Measurements from ENCODE around the gene SYNGR1.

SYNGR1 gene

DNA sequence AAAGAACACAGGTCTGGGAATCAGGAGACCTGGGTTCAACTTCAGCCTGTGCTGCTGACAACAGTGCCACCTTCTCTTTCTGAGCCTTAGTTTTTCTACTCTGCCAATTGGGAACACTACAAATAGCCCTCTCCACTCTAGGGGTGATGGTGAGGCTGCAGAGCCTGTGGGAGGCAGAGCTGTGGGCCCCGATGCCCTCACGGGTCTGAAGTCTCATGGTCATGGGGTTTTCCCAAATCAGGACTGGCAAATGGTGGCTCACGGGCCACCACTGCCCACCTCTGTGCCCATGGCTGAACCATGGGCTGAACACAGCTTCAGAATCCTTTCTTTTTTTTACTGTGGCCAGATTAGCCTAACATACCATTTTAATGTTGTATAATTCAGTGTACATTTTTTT is 19.8 kb downstream of the SYNGR1 start:
- no peak overlapping the region for H3K9ac ChIP-seq (ENCODE audit: low read length)
- H3K4me1 ChIP-seq (ENCODE audit: control insufficient read depth, insufficient read depth, low read length): no peaks in the 10 kb centered on the region
- H3K36me3 ChIP-seq (ENCODE audit: control insufficient read depth, insufficient read depth, low read length): no peaks in the 10 kb centered on the region
- no peak overlapping the region for H3K4me3 ChIP-seq (ENCODE audit: low read length)
- H3K27ac ChIP-seq (ENCODE audit: low read depth, low read length): no peak overlapping the region
- H3K27me3 ChIP-seq (ENCODE audit: control insufficient read depth, insufficient read depth, low read length): no peaks in the 10 kb centered on the region

DNA sequence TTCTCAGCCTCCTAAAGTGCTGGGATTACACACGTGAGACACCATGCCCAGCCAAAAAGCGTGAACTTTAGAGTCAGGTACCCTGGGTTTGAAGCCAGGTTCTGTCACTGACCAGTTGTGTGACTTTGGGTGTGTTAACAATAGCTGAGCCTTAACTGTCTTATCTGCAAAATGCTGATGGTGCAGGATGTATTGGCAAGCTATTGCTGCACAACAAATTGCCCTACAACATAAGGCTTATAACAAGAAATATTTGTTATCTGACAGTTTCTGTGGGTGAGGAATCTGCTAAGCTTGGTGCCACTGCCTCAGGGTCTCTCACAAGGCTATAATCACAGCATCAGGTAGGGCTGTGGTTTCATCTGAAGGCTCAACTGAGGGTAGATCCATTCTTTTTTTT is 21.9 kb downstream of the SYNGR1 start:
- H3K36me3 ChIP-seq (ENCODE audit: control insufficient read depth, insufficient read depth, low read length): no peaks in the 10 kb centered on the region
- H3K4me1 ChIP-seq (ENCODE audit: control insufficient read depth, insufficient read depth, low read length): no peaks in the 10 kb centered on the region
- H3K27ac ChIP-seq (ENCODE audit: low read depth, low read length): no peak overlapping the region
- H3K4me3 ChIP-seq (ENCODE audit: low read length): no peak overlapping the region
- no peak overlapping the region for H3K9ac ChIP-seq (ENCODE audit: low read length)
- H3K27me3 ChIP-seq (ENCODE audit: control insufficient read depth, insufficient read depth, low read length): no peaks in the 10 kb centered on the region

DNA sequence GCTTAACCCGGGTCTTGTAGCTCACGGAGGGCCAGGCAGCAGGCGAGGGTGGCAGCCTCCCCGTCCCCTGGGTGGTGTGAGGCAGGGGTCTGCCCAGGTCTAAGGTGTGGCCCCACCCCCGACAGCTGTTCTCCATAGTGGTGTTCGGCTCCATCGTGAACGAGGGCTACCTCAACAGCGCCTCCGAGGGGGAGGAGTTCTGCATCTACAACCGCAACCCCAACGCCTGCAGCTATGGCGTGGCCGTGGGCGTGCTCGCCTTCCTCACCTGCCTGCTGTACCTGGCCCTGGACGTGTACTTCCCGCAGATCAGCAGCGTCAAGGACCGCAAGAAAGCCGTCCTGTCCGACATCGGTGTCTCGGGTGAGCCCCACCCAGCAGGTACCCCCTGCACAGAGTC is 24.4 kb downstream of the SYNGR1 start:
- no peak overlapping the region for H3K4me3 ChIP-seq (ENCODE audit: low read length)
- H3K9ac ChIP-seq (ENCODE audit: low read length): no peak overlapping the region
- no peak overlapping the region for H3K27ac ChIP-seq (ENCODE audit: low read depth, low read length)
- peaks cover 3% of the 10 kb centered on the region for H3K36me3 ChIP-seq (ENCODE audit: control insufficient read depth, insufficient read depth, low read length)
- H3K27me3 ChIP-seq (ENCODE audit: control insufficient read depth, insufficient read depth, low read length): no peaks in the 10 kb centered on the region
- H3K4me1 ChIP-seq (ENCODE audit: control insufficient read depth, insufficient read depth, low read length): no peaks in the 10 kb centered on the region

DNA sequence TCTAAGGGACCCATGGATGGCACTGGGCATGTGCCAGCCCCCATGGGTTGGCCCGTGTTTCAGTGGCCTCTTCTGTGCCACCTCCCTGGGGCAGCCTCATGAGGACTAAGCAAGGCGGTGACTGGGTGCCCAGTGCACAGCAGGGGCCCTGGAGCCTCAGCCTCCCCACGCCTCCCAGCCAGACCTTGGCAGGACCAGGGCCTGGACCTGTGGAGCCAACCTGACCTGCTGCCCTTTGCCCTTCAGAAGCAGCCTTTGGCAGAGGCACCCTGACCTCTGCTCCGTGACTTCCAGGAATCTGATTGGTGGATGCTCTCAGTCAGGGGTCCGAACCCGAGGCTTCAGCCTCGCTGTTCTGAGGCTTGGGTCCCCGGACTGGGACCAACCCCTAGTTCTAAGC is 25.0 kb downstream of the SYNGR1 start:
- Histone ChIP-seq H3K27ac (ENCODE audit: low read depth, low read length) (no peak overlapping the region), H3K36me3 (ENCODE audit: control insufficient read depth, insufficient read depth, low read length) (peaks cover 3% of the 10 kb centered on the region), H3K4me1 (ENCODE audit: control insufficient read depth, insufficient read depth, low read length) (no peaks in the 10 kb centered on the region), H3K9ac (ENCODE audit: low read length) (no peak overlapping the region), H3K4me3 (ENCODE audit: low read length) (no peak overlapping the region), H3K27me3 (ENCODE audit: control insufficient read depth, insufficient read depth, low read length) (no peaks in the 10 kb centered on the region)

DNA sequence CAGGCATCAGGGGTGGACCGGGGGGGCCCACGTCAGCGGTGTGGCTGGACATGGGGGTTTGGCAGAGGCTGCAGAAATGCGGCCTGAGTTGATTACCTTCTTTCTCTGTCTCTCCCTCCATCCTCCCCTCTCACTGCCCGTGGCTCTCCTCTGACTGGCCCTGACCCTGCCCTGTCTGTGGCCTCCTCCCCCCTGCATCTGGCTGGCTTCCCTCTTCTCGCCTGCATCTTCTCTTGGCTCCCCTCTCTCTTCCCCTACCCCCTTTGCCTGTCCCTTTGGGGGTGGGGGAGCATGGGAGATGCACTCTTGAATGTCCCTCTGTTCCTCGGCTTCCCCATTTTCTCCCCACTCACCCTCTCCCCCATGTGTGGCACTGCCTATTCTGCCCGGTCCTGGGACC is 25.9 kb downstream of the SYNGR1 start:
- no peak overlapping the region for H3K4me3 ChIP-seq (ENCODE audit: low read length)
- no peaks in the 10 kb centered on the region for H3K4me1 ChIP-seq (ENCODE audit: control insufficient read depth, insufficient read depth, low read length)
- H3K27me3 ChIP-seq (ENCODE audit: control insufficient read depth, insufficient read depth, low read length): no peaks in the 10 kb centered on the region
- peaks cover 3% of the 10 kb centered on the region for H3K36me3 ChIP-seq (ENCODE audit: control insufficient read depth, insufficient read depth, low read length)
- H3K9ac ChIP-seq (ENCODE audit: low read length): no peak overlapping the region
- H3K27ac ChIP-seq (ENCODE audit: low read depth, low read length): no peak overlapping the region

DNA sequence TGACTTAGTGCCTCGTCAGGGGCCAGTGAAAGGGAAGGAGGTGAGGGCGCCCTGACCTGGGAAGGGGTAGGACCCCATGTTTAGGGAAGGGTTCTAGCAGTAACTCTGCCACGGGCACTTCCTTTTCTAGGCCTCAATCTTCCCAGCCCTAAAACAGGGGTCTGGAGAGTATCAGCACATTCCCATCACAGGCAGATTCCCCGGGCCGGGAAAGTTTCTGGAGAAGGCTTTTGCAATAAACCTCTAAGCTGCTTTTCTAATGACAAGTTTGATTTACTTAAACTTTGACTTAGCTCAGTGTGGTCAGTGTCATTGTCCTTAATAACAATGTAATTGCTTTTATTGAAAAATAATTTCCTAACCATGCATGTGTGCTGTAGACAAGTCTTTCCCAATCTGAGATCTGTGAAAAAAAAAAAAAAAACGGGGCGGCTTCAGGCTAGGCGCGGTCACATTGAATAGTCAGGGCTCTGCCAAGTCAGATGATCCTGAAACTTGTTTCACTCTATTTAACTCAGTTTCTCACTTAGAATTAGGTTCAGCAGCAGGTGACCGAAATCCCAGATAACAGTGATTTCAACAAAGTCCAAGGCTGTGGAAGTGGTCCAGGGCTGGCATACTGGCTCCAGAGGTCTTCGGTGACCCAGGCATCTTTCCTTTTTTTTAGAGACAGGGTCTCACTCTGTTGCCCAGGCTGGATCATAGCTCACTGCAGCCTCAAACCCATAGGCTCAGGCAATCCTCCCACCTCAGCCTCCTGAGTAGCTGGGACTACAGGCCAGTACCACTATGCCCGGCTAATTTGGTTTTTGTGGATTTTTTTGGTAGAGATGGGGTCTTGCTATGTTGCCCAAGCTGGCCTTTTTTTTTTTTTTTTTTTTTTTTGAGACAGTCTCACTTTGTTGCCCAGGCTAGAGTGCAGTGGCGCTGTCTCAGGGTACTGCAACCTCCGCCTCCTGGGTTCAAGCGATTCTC is 30.3 kb downstream of the SYNGR1 start:
- H3K27ac ChIP-seq (ENCODE audit: low read depth, low read length): no peak overlapping the region
- peaks cover 3% of the 10 kb centered on the region for H3K36me3 ChIP-seq (ENCODE audit: control insufficient read depth, insufficient read depth, low read length)
- H3K4me3 ChIP-seq (ENCODE audit: low read length): no peak overlapping the region
- no peak overlapping the region for H3K9ac ChIP-seq (ENCODE audit: low read length)
- peaks cover 7% of the 10 kb centered on the region for H3K27me3 ChIP-seq (ENCODE audit: control insufficient read depth, insufficient read depth, low read length)
- no peaks in the 10 kb centered on the region for H3K4me1 ChIP-seq (ENCODE audit: control insufficient read depth, insufficient read depth, low read length)

DNA sequence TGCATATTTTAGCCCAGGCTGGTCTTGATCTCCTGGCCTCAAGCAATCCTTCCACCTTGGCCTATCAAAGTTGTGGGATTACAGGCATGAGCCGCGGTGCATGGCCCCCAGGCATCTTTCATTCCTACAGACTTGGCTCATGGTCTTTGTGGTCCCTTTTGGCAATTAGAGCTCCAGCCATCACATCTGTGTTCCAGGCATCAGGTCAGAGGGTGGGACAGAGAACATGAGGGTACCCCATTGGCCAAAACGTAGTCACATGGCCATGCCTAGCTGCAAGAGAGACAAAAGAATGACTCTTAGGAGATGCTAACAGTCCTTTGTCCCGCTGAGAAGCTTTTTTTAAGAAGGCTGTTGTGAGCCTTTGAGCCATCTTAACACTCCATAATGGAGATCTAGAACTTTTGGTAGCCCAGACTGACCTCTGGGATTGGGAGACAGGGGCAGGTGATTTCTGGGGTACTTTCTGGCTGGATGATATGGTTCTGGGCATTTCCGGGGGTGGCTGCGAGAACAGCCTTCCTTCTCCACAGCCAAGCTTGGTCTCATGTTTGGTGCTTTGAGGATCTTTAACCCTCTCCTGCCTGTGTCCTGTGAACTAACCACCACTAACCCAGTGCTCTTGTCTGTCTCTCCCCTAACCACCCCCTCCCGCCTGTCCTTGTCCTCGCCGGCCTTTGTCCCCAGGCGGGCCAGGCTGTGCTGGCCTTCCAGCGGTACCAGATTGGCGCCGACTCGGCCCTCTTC is 31.4 kb downstream of the SYNGR1 start:
- Histone ChIP-seq H3K27me3 (ENCODE audit: control insufficient read depth, insufficient read depth, low read length) (peaks cover 7% of the 10 kb centered on the region), H3K4me1 (ENCODE audit: control insufficient read depth, insufficient read depth, low read length) (no peaks in the 10 kb centered on the region), H3K36me3 (ENCODE audit: control insufficient read depth, insufficient read depth, low read length) (peaks cover 3% of the 10 kb centered on the region), H3K27ac (ENCODE audit: low read depth, low read length) (no peak overlapping the region), H3K9ac (ENCODE audit: low read length) (no peak overlapping the region), H3K4me3 (ENCODE audit: low read length) (no peak overlapping the region)

DNA sequence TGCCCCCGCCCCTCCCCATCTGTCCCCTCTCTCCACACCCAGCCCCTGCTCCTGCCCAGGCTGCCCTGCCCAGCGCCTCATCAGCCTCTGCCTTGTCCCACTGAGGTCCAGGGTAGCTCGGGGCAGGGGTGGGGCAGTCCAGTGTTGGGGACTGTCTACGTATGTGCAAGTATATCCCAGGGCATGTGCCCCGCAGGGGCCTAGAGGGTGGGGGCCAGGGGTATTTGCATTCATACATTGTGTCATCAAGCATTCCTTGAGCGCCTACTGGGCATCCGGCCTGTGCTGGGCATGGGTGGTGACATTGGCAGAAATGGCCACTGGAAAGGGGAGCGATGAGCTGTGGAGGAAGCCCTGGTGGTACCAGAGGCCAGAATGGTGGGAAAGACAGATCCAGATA is 32.1 kb downstream of the SYNGR1 start:
- Histone ChIP-seq H3K36me3 (ENCODE audit: control insufficient read depth, insufficient read depth, low read length) (peaks cover 3% of the 10 kb centered on the region), H3K9ac (ENCODE audit: low read length) (no peak overlapping the region), H3K27me3 (ENCODE audit: control insufficient read depth, insufficient read depth, low read length) (peaks cover 7% of the 10 kb centered on the region), H3K4me1 (ENCODE audit: control insufficient read depth, insufficient read depth, low read length) (no peaks in the 10 kb centered on the region), H3K4me3 (ENCODE audit: low read length) (no peak overlapping the region), H3K27ac (ENCODE audit: low read depth, low read length) (no peak overlapping the region)

DNA sequence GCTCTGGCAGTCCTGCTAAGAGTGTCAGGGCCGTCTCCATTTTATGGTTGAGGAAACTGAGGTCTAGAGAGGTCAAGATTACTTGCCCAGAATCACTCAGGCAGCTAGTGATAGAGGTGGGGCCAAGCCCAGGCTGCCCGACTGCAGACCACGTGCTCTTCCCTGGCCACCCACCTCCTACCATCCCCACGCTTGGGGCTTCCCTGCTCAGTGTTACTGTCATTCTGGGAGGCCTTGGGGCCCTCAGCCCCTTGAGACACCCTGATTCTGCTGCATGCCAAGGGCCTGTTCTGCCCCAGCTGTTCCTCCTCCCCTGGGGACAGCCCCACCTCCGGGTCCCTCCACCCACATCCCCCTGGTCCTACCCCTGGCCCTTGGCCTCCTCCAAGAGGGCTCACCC is 32.6 kb downstream of the SYNGR1 start:
- peaks cover 7% of the 10 kb centered on the region for H3K27me3 ChIP-seq (ENCODE audit: control insufficient read depth, insufficient read depth, low read length)
- H3K4me1 ChIP-seq (ENCODE audit: control insufficient read depth, insufficient read depth, low read length): no peaks in the 10 kb centered on the region
- H3K27ac ChIP-seq (ENCODE audit: low read depth, low read length): no peak overlapping the region
- H3K9ac ChIP-seq (ENCODE audit: low read length): no peak overlapping the region
- peaks cover 2% of the 10 kb centered on the region for H3K36me3 ChIP-seq (ENCODE audit: control insufficient read depth, insufficient read depth, low read length)
- no peak overlapping the region for H3K4me3 ChIP-seq (ENCODE audit: low read length)

DNA sequence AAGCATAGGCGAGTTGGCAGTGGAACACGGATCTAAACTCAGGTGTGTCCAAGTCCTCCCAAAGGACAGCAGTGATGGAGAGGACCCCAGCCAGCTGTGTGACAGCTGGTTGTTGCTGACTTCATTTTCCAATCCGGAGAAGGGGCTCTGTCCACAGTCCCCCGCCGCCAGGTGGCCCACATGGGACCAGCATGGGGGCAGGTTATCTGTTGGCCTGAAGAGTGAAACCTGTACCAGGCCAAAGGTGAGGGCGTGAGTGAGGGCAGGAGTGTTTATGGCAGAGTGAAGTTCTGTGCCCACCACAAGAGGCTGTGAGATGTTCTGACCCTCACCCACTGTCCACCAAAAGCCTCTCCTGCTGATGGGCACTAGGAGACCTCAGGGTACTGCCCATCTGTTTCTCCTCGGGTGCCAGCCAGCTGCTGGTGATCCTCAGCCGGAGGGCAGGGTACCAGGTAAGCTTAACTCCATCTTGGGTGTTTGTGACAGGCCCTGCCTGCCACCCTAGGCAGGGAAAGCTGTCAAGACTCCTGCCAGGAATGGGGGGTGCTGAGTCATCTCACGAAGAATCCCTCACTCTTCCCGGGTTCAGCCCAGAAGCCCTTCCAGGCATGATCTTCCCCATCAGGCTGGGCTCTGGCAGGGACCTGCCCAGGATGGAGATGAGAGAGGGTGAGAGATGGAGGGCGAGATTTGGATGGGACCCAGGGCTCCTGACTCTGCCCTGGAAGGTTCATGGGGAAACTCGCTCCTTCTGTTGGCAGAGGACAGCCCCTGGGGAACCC is 34.2 kb downstream of the SYNGR1 start:
- Histone ChIP-seq H3K36me3 (ENCODE audit: control insufficient read depth, insufficient read depth, low read length) (no peaks in the 10 kb centered on the region), H3K4me1 (ENCODE audit: control insufficient read depth, insufficient read depth, low read length) (no peaks in the 10 kb centered on the region), H3K27me3 (ENCODE audit: control insufficient read depth, insufficient read depth, low read length) (peaks cover 7% of the 10 kb centered on the region), H3K27ac (ENCODE audit: low read depth, low read length) (no peak overlapping the region), H3K4me3 (ENCODE audit: low read length) (no peak overlapping the region), H3K9ac (ENCODE audit: low read length) (no peak overlapping the region)

DNA sequence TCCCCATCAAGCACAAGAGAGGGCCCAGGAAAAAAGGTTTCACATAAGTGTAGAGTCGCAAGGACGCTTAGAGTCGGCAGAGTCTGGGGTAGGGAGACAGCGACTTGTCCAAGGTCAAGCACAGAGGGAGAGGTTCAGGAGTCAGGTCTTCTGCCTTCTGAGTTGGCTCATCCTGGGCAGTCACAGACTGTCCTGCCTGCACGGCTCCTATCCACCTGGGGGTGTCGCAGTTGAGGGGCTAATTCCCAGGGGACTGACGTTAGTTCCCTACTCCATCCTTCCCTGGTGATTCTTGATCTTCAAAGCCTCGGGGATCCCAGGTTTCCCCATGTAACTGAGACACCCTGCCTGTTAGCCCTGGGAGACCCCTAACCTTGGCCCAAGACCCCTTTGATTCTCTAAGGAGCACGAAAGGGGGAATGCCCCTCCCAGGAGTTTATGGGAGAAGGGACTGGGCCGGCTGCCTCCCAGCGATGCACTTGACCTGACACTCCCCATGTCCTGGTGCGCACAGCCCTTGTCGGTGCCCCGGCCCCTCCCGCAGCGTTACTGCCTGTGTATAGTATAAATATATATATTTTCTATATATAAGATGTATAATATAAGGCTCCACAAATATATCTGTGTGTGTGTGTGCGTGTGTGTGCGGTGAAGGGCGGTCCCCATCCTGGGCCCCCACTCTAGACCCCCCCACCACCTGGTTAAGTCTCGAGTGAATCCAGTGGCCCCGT is 35.1 kb downstream of the SYNGR1 start:
- no peaks in the 10 kb centered on the region for H3K36me3 ChIP-seq (ENCODE audit: control insufficient read depth, insufficient read depth, low read length)
- H3K27me3 ChIP-seq (ENCODE audit: control insufficient read depth, insufficient read depth, low read length): peaks cover 7% of the 10 kb centered on the region
- H3K4me3 ChIP-seq (ENCODE audit: low read length): no peak overlapping the region
- no peaks in the 10 kb centered on the region for H3K4me1 ChIP-seq (ENCODE audit: control insufficient read depth, insufficient read depth, low read length)
- H3K27ac ChIP-seq (ENCODE audit: low read depth, low read length): no peak overlapping the region
- H3K9ac ChIP-seq (ENCODE audit: low read length): no peak overlapping the region
